Osteoblast (primary cell): ENCODE results near the gene GGCX. TPM values are rescaled to one million over a fixed set of nuclear protein-coding genes. Genes with fewer than 3 reads are reported as not detected.
"Not testable (repeated sequence)": the region's sequence is repeated elsewhere in the genome, so short reads cannot be mapped to it uniquely, and the experiment has no call there.

ENCODE experiments used
- DNase-seq: peaks from one replicate; pipeline ENCODE4 v3.0.0; 2011; ENCODE audit warnings: low spot score, mixed read lengths; ENCODE audit not compliant: insufficient read length; ENCODE audit errors: missing footprints
- H2AFZ ChIP-seq: 2 replicates; pipeline ENCODE4 v1.6.0; 2011; ENCODE audit warnings: mild to moderate bottlenecking, low read length
- H3K27ac ChIP-seq: 2 replicates; pipeline ENCODE4 v1.5.1; 2011; ENCODE audit warnings: mild to moderate bottlenecking, low read depth, low read length, moderate library complexity
- H3K27me3 ChIP-seq: 2 replicates; pipeline ENCODE4 v1.6.0; 2012; ENCODE audit warnings: mild to moderate bottlenecking, control low read depth, inconsistent platforms, low read length, moderate library complexity; ENCODE audit not compliant: insufficient read depth
- H3K36me3 ChIP-seq: 2 replicates; pipeline ENCODE4 v1.5.1; 2011; ENCODE audit warnings: mild to moderate bottlenecking, low read length, control low read depth, moderate library complexity; ENCODE audit not compliant: insufficient read depth
- H3K4me1 ChIP-seq: 2 replicates; pipeline ENCODE4 v1.5.1; 2011; ENCODE audit warnings: mild to moderate bottlenecking, low read length, control low read depth, moderate library complexity; ENCODE audit not compliant: insufficient read depth
- H3K4me2 ChIP-seq: 2 replicates; pipeline ENCODE4 v1.6.0; 2011; ENCODE audit warnings: mild to moderate bottlenecking, low read length; ENCODE audit not compliant: insufficient read depth
- H3K4me3 ChIP-seq: fragments of 200-600 bp; sonication (generic); 3 replicates; pipeline ENCODE4 v1.5.1; 2012; ENCODE audit warnings: mild to moderate bottlenecking, low read length, inconsistent platforms; ENCODE audit not compliant: insufficient read depth
- H3K79me2 ChIP-seq: 2 replicates; pipeline ENCODE4 v1.6.0; 2012; ENCODE audit warnings: mild to moderate bottlenecking, low read length, control low read depth, inconsistent platforms; ENCODE audit not compliant: insufficient read depth
- H3K9me3 ChIP-seq: 2 replicates; pipeline ENCODE4 v1.5.1; 2011; ENCODE audit warnings: low read depth, low read length, control low read depth
- H4K20me1 ChIP-seq: 2 replicates; pipeline ENCODE4 v1.6.0; 2012; ENCODE audit warnings: mild to moderate bottlenecking, low read length, control low read depth; ENCODE audit not compliant: insufficient read depth
- total RNA-seq: library from RNA; depleted of rRNA; stranded (reverse); fragments of >200 nt; gene quantifications from 2 replicates; pipeline ENCODE4 v1.2.3, GENCODE V29; 2012
- TF ChIP-seq, protein P1 (sequence below): IDR thresholded peaks from 2 replicates; pipeline ENCODE4 v1.5.1; 2011; ENCODE audit warnings: mild to moderate bottlenecking, low read depth, low read length, moderate library complexity; ENCODE audit errors: extremely low read depth

The GGCX gene
- total RNA-seq, 1 donor, result 40.9 TPM

DNA sequence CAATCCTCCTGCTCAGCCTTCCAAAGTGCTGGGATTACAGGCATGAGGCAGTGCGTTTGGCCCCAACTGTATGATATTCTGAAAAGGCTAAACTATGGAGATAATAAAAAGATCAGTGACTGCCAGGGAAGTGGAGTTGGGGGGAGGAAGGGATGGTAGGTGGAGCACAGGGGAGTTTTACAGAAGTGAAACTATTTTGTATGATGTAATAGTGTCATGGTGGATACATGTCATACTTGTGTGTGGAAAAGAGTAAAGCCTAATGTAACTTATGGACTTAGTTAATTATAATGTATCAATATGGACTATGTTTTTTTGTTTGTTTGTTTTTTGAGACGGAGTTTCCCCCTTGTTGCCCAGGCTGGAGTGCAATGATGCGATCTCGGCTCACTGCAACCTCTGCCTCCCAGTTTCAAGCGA lies 2.9 kb upstream of the GGCX start:
- Histone ChIP-seq H3K27me3 (no peaks in the 10 kb centered on the region), H3K9me3 (no peaks in the 10 kb centered on the region), H4K20me1 (peaks cover 1% of the 10 kb centered on the region), H2AFZ (no peak overlapping the region), H3K36me3 (peaks cover under 1% of the 10 kb centered on the region), H3K79me2 (peaks cover 21% of the 10 kb centered on the region), H3K4me3 (no peak overlapping the region), H3K4me1 (peaks cover 12% of the 10 kb centered on the region), H3K4me2 (no peak overlapping the region), H3K27ac (no peak overlapping the region)
- TF ChIP-seq, protein P1, sequence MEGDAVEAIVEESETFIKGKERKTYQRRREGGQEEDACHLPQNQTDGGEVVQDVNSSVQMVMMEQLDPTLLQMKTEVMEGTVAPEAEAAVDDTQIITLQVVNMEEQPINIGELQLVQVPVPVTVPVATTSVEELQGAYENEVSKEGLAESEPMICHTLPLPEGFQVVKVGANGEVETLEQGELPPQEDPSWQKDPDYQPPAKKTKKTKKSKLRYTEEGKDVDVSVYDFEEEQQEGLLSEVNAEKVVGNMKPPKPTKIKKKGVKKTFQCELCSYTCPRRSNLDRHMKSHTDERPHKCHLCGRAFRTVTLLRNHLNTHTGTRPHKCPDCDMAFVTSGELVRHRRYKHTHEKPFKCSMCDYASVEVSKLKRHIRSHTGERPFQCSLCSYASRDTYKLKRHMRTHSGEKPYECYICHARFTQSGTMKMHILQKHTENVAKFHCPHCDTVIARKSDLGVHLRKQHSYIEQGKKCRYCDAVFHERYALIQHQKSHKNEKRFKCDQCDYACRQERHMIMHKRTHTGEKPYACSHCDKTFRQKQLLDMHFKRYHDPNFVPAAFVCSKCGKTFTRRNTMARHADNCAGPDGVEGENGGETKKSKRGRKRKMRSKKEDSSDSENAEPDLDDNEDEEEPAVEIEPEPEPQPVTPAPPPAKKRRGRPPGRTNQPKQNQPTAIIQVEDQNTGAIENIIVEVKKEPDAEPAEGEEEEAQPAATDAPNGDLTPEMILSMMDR, result no peak
- no peak for DNase-seq

DNA sequence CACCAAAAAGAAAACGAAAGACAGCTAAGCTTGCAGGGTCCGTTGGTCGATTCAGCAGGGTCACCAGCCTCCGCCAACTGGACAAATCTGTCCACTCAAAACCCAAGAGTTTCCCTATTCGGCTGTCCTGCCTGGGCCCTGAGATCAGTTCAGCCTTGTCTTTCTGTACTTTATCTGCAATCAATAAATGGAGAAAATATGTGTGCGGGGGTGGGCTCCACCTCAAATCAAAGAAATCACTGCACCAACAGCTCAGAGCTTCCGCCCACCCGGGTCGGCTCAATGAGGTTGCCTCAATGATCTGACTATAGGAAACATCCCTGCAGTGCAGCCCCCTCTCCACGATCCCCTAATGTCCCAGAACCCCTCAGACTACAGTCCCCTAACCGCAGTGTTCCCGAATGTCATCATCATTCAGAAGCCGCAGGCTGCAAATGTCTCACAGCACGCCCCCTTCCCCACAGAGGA lies 447 bp downstream of the GGCX start:
- no peaks in the 10 kb centered on the region for H3K9me3 ChIP-seq
- peak; percentile 73 for DNase-seq
- H3K4me1 ChIP-seq, result peaks cover 12% of the 10 kb centered on the region
- H3K27ac ChIP-seq, result peak overlapping the region; percentile 72
- H3K4me3 ChIP-seq, result peak overlapping the region; percentile 98
- peak overlapping the region; percentile 97 for H3K4me2 ChIP-seq
- no peaks in the 10 kb centered on the region for H3K27me3 ChIP-seq
- peaks cover 13% of the 10 kb centered on the region for H4K20me1 ChIP-seq
- H3K79me2 ChIP-seq, result peaks cover 49% of the 10 kb centered on the region
- TF ChIP-seq, protein P1, result no peak
- H3K36me3 ChIP-seq, result peaks cover 22% of the 10 kb centered on the region
- H2AFZ ChIP-seq, result peak overlapping the region; percentile 100

DNA sequence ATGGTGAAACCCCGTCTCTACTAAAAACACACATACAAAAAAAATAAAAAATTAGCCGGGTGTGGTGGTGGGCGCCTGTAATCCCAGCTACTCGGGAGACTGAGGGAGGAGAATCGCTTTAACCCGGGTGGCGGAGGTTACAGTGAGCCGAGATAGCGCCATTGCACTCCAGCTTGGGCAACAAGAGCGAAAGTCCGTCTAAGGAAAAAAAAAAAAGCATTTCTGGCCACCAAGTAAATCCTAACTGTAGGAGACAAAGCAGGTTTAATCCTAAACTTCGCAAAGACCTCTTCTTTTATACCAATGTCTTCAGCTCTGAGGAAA lies 928 bp downstream of the GGCX start:
- H2AFZ ChIP-seq, result peak overlapping the region; percentile 100
- not testable (repeated sequence) for DNase-seq, H3K9me3 ChIP-seq, H3K27me3 ChIP-seq
- H3K4me2 ChIP-seq, result peak overlapping the region; percentile 97
- H3K36me3 ChIP-seq, result peaks cover 26% of the 10 kb centered on the region
- H4K20me1 ChIP-seq, result peaks cover 13% of the 10 kb centered on the region
- peak overlapping the region; percentile 98 for H3K4me3 ChIP-seq
- H3K4me1 ChIP-seq, result peaks cover 12% of the 10 kb centered on the region
- peak overlapping the region; percentile 72 for H3K27ac ChIP-seq
- H3K79me2 ChIP-seq, result peaks cover 51% of the 10 kb centered on the region

DNA sequence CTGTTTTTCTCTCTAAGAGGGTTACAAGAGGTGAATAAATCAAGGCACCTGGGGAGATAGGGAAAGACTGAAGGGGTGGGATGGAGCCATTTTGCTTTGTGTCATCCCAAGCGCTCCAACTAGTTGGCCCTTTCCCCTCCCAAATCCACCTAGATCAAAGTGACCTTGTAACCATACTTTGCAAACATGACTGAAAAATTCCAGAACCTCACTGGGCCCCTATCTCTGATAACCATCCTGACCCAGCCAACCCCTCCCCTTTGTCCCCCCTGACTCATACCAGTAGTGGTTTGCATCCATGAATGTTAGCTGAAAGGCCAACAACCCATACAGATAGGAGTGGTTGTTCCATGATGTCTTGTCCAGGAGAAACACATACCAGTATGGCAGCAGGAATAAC lies 3.1 kb downstream of the GGCX start:
- H3K4me2 ChIP-seq, result no peak overlapping the region
- TF ChIP-seq, protein P1, result no peak
- H3K79me2 ChIP-seq, result peaks cover 53% of the 10 kb centered on the region
- no peaks in the 10 kb centered on the region for H3K27me3 ChIP-seq
- no peak overlapping the region for H3K4me3 ChIP-seq
- H3K27ac ChIP-seq, result no peak overlapping the region
- H2AFZ ChIP-seq, result no peak overlapping the region
- H3K4me1 ChIP-seq, result peaks cover 12% of the 10 kb centered on the region
- H4K20me1 ChIP-seq, result peaks cover 13% of the 10 kb centered on the region
- DNase-seq, result no peak
- peaks cover 42% of the 10 kb centered on the region for H3K36me3 ChIP-seq
- no peaks in the 10 kb centered on the region for H3K9me3 ChIP-seq
